ENCODE results near the gene RCAN1.

Gene RCAN1

DNA sequence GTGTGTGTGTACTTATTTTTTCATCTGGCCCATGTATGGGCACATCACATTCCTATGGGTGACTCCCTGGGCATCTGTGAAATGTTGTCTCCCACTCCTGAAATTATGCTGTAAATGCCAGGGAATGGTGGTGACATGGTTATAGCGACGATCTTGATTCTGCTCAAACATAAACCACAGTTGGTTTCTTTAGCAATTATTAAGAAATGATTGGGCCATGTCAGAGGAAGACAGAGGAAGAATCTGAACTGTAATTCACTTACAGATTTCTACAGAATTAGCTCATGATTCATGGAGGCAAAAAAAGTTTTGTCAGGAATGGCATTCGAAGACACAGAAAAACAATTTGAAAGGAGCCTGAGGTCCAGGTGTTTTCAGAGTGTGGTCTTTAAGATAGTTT, 77.1 kb downstream of the RCAN1 start:
- DNase-seq (ENCODE audit: low spot score), result no peak

DNA sequence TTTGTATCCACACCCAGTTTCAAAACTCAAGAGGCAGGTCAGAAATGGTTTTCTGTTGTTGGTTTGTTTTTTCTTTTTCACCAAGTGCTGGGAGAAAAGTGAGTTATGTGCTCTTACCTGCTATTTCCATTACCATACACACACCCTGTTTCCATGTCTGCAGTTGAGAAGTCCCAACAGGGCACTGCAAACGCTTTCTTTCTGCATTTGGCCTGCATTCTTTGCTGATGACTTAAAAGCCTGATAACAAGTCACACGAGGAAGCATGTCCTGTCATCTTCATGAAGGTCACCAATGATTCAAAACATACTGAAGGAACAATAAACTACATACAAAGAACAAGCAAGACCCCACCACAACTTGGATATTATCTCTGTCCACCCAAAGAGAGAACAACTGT, 78.1 kb downstream of the RCAN1 start:
- no peak for DNase-seq (ENCODE audit: low spot score)

DNA sequence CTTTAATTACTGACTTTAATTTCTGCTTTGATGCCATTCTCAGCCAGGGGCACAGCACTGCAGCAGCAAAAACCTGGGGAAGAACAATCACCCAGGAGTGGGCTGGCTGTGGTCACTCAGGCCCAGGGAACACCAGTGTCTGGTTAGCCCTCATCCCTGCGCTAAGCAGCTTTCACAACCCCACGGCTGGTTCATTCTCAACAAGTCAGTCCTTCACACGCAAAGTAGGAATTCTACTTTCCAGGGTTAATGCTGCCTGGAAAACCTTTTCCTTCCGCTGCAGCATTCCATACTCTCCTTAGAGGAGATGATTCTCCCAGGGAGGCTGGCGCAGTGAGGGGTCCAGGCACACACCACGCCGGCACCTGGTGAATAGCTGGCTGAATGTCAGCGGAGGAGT, 78.6 kb downstream of the RCAN1 start:
- DNase-seq (ENCODE audit: low spot score), result no peak

DNA sequence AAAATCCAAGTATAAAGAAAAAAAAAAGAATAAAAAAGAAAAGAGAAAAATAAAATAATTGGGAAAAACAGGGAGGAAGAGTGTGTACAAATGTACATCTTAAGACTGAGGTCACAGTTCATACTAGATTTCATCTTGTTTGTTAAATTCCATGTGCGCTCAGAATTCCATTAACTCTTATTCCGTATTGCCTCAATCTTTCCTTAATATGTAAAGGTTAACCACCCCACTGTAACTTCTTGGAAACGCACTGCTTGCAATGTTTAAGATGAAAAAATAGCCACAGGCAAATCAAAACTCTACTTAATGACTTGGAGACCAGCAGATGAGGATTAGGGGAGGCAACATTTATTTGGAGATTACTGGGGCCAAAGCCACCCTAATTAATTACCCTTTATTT, 79.0 kb downstream of the RCAN1 start:
- DNase-seq (ENCODE audit: low spot score), result no peak

DNA sequence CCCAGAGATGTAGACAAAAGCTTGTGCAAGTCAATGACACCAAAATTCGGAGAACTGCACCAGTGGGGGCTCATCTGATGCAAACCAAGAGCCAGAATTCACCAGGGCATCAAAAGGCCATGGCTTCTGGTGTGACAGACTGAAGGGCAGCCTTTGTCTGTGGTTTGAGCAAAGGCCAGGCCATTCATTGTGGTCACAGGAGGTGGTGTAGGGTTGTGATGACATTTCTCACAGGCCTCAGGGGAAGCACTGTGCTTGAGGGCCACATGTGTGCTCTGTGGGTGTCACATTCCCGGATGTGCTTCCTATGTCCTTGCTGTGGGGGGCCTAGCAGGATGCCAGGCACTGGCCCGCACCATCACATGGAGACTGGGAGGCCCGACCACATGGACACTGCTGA, 80.4 kb downstream of the RCAN1 start:
- no peak for DNase-seq (ENCODE audit: low spot score)

DNA sequence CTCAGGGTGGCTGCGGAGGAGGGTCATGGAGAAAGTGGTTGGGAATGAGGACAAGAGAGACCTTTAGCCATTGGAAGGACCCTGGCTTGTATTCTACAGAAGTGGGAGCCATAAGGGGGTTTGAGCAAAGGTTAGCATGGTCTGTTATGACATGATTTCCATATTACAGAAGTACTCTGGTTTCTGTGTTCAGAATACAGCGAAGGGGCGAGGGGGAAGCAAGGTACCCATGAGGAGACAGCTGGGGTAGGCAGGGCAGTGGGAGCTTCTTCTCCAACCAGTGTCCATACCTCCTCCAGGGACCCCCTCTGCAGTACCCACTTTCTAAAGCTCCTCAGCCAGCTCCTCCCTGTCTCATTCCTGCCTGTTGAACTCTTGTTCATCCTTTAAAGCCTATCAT, 81.0 kb downstream of the RCAN1 start:
- DNase-seq (ENCODE audit: low spot score), result no peak

DNA sequence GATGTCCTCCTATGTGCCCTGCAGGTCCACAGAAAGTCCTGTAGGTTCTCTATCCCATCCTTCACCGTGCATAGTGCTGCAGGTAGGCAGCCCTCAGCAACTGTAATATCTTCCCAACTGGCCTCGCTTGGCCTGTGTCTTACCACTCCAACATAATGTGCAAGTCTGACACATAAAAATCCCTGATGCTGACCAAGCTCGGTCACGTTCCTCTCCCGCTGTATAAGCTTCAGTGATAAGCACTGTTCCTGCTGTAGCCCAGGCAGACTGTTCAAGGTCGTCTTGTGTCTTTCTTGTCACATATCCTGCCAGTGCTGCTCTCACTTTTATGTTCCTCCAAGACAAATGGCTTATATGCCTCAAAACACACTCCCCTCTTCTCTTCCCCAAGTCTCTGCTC, 83.5 kb downstream of the RCAN1 start:
- DNase-seq (ENCODE audit: low spot score), result no peak

DNA sequence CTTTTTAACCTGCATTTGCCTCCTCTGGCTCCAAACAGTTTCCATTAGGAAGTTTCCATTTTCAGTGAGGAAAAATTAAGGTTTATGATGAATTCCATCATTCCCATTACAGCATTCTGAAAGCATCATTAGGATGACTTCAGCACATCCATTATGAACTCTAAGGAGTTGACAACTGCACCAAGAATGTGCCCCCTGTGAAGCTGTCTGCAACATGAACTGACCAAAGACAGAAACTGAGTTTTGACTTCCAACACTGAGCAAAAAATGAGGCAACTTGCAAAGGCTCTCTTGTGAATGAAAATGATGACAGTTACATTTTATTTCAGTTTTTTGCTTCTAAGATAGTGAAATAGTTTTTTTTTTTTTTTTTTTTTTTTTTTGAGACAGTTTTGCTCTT, 84.7 kb downstream of the RCAN1 start:
- DNase-seq (ENCODE audit: low spot score), result peak; percentile 31

DNA sequence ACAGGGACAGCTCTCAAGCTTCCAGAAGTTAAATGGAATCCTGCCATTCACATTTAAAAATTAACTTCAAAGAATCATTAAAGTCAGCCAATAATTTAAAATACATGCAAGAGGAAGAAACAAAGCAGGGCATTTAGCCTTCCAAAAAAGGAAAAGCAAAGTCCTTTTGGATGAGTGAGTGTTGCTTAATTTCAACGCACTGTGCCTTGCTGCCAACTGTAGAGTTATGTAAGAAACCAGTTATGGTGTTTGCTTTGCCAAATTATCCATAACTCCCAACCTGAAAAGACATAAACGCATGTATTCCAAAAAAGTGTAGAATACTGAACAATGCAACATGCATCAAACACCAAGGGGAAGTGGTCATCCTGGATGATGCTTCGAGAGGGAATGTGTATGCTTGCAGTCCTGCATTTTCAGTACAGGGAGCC, 86.8 kb downstream of the RCAN1 start:
- DNase-seq (ENCODE audit: low spot score), result no peak

DNA sequence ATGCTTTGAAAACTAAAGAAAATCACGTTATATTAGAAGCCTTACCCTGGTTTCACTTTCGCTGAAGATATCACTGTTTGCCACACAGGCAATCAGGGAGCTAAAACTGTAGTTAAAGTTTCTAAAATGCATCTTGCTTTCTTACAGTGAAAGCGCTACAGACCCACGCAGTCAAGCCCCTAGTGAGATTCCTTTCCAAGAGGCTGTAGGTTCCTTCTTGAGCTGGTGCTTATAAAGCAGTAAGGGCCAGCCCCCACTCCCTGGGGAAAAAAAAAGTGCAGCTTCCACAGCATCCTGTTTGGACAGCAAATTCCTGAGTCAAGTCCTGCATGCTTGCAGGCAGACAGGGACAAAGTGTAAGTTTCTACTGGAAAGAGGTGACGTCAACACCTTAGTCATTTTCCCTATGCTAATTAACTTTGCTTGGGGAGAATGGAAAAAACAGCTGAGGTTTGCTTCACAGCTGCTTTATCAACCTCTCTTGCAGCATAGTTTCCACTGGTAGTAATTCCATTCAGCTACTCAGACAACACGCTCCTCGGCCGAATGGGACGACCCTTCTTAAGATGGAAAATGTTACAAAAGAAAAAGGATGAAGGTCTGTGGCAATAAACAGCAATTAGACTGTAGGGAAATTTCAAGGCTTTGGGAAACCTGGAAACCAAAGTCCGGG, 88.2 kb downstream of the RCAN1 start:
- DNase-seq (ENCODE audit: low spot score), result peak; percentile 92

DNA sequence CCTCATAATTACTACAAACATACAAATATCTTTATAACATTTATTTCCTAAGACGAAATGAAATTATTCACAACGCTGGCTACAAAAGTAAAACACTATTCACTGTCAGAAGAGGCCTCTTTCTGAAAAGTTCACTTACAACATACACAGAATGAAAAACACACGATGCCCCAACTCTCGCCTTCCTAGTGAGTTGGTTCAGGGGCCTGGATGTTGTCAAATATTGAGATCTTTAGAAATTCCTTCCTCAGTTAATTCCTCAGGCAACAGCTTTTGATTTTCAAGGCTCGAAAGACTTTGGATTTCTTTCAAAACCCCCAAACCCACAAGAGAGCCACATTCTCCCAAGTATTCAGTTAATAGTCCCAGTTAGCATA, 88.7 kb downstream of the RCAN1 start:
- no peak for DNase-seq (ENCODE audit: low spot score)

DNA sequence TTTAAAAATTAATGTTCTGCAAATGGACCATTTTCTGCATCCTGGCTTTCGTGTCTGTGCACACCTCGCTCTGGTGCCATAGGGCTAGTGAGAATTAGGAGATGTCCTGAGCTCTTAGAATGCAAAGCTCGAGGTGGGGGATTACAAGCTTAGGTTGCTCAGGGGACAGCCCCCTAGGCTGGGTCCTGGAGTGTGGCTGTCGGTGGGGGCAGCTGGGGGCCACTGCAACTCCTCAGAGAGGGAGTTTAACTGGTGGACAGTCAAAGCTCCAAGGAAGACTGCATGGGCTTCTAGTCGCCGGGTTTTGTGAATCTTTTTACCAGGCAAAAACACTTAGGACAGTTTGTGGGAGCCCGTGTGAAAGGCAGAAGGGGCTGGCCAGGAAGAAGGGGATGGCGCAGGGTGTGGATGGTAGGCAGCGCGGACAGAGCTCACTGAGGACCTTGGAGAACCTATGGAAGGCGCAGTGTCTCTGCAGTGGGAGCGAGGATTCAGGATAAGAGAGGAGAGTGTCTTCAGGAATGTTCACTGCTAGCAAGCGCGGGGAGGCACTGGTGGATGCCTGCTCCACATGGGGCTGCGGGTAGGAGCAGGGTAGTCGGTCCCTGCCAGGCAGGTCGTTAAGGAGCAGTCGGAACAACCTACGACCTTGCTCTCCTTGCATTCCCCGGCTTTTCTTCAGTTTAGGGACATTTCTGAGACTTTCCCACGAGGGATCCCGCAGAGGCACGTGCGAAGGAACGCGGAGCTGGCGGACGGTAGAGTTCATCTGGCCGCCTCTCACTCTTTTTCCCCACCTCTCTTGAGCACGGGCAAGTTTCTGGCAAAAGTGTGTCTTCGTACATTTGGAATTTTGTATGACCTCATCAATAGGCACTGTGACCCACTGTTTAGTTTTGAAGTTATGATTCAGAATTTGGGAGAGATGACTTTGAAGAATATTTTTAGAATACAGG, 90.0 kb downstream of the RCAN1 start:
- peak; percentile 53 for DNase-seq (ENCODE audit: low spot score)

DNA sequence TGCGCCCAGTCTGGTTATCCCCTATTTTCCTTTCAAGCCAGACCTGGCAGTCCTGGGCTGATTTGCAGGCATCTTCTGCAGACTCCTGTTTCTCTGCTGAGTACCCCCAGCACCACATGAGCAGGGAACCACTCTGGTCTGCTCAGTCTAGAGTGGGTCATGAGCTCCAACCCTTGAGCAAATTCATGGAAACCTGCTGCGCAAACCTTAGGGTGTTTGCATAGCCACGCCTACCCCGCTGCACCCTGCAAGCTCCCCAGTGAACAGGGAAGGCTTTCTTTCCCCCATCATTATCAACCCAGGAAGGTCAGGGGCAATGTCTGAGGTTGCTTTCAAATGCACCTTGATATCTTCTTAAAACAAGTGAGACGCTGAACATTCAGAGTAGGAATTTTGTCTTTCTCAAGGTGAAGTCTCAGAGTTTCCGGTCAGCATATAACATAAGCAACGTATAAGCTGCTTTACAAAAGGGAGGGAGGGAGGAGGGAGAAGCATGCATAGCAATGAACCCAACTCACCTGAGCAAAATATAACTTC, 91.8 kb downstream of the RCAN1 start:
- no peak for DNase-seq (ENCODE audit: low spot score)

DNA sequence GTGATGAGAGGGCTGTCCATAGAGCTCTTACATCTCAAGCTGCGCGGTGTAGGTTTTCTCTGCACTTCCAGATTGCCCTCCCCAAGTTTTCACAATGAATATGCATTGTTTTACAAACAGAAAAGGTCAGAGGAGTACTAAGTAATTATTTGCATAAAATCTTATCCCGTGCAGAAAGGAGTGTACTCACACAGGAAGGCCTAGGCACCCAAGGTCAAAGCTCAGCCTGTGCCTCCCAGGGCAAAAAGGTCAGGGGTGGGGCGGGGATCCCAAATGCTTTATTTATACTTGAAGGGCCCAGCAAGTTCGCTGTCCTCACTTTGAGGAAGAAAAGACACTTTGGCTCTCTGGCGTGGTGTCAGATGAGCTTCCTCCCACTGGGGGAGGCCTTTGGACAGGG, 92.6 kb downstream of the RCAN1 start:
- DNase-seq (ENCODE audit: low spot score), result no peak

DNA sequence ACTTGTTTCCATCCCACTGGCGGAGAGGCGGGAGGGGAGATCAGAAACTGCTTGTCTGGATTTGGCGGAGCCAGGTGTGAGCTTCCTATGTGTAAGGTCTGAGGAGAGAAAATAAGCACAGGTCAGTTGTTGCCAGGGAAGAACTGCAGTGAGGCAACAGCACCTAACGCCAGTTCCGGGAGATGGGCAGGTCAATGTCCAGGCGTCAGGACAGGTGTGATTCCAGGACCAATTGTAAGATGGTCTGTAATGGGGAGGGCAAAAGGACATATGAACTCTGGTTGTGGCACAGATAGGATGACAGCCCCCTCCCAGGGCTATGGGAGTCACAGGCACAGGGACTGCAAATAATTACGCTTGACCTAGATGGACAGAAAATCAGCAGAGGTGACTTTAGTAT, 93.4 kb downstream of the RCAN1 start:
- no peak for DNase-seq (ENCODE audit: low spot score)

DNA sequence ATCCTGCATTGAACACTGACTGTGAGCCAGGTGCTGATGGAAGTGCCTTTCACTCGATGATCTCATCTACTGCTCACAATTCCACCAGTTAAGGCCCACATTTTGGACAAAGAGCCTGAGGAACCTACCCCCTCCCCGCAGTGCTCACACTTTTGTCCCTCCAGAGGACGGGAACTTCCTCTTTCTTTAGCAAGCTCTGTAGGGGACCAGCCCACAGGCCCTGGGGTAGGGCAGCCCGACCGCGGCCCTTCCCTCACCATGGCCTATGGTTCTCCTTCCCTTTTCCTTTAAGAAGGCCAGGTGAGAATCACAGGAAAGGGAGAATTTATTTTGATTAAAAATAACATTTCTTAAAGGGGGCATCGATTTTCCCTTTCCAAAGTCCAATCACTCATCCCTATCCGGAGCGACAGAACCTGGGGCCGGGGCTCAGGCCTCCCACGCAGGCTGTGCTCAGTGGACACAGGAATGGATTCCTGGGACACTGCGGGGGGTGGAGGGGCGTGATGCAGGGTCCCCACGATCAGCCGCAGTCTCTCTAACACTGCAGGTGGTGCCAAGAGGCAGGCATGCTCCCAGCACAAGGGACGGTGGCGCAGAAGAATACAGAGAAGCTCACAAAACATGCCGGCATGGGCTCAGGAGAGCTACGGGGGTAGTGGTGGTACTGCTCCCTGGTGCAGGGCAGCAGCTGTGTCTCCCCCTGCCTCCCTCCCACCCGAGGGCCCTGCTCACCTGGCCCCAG, 94.0 kb downstream of the RCAN1 start:
- no peak for DNase-seq (ENCODE audit: low spot score)

DNA sequence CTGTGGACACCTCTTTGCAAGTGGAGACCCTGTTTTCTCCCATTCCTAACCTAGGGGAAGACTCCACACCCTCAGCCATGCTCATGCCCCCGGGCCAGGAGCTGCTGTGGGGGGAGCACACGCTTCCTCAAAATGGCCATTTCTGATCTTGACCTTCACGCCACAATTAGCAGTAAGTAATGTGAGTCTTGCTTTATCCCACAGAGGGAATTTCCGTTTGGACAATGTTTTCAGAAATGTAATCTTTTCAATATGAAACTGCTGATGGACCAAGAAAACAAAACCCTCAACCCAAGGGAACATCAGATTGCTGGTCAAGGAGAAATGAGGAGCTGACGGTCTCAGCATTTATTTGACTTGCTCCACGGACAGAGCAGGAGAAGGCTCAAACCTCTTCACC, 94.6 kb downstream of the RCAN1 start:
- no peak for DNase-seq (ENCODE audit: low spot score)

DNA sequence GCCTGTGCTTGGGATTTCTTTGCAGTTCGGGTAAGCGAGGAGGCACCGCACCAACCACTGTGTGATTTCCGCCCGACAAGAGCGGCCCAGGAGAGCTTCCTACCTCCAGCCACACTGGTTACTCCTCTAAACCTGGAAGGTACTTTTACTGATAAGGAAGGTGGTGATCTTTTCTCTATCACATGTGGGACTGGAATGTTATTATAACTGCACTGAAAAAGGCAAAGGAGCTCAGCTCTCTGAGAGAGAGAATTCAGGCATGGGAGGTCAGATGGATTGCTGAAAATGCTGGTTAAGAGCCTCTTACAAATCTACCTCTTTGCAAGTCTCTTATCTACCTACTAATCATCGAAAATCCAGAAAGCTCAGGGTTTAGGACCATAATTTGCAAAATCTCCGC, 95.2 kb downstream of the RCAN1 start:
- no peak for DNase-seq (ENCODE audit: low spot score)

DNA sequence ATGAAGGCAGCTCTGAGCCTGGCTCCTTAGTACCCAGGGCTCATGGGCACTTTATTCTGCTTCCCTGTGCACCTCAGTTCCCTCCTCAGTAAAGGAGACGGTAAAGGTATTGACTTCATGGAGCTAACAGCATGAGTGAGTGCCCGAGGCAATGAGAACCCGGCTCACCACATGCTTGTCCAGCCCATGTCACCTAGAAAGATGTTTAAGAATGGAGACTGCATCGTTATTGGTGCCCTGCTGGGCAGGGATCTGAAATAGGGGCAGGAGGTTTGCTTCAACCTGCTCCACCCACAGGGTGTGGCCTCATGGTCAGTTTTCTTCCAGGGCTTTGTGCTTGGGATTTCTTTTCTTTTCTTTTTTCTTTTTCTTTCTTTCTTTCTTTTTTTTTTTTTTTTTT, 95.9 kb downstream of the RCAN1 start:
- DNase-seq (ENCODE audit: low spot score), result no peak

DNA sequence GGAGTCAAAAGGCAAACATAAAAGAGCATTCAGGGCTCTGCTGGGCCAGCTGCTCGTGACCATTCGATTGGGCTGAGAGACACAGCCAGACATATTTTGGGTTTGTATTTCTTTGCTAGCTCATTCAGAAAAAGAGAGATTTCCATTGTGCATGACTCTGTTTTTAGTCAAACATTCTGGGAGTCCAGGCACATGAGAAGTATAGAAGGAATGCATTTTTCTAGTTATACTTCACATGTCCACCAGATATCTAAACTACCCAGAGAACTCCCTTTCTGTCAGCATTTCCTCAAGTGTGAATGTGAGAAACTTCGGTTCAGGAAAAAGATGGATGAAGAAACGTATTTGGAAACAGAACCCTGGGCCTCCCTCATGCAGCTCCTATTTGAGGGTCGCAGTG, 96.6 kb downstream of the RCAN1 start:
- DNase-seq (ENCODE audit: low spot score), result no peak

DNA sequence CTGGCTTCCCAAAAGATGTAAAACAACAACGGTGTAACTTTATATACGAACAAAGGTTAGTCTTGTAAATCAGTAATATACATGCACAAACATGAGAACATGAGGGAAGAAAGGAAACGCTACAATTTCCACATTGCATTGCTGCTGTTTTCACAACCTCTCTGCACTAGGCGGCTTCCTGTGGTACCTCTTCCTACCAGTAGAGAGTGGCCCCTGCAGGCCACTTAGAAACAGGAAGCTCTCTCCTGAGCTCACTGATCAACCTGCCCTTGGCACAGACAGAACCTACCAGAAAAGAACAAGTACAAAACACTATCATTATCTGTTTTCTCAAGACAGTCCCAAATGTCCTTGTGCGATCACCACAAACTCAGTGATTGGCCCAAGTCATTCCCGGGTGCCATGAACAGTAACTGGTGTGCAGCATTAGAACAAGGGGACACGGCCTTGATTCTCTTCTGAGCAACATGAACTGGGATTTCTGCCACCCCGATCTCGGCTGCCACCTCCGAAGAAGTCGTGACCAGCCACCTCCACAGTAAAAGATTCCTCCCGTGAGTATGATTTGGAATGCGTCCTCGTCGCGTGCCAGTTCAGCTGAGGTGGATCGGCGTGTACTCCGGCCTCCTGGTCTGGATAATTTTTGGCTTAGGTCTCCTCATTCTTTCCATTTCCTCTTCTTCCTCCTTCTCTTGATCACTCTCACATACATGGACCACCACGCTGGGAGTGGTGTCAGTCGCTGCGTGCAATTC, 97.2 kb downstream of the RCAN1 start:
- no peak for DNase-seq (ENCODE audit: low spot score)

DNA sequence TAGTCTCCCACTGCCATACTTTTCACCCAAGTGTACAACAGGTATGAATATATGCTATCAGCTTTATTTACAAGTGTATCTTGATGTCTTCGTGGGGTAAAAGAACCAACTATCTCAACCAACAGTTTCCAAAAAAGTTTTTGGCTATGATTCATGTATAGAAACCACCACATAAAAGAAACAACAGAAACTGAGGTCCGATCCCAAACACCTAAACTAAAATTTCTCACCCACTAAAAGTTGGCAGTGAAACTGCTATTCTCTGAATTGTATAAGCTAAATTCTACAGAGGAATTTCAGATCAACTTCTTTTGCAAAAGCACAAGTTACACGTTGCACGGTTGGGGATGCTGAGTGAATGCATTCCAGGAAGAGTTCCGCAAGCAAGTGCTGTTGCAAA, 97.9 kb downstream of the RCAN1 start:
- DNase-seq (ENCODE audit: low spot score), result no peak
